Measurements from ENCODE around the gene TOX2.

Gene TOX2

GRCh38 chr20:44080646-44081267 is 166.1 kb downstream of the TOX2 start:
- peak; percentile 65 for DNase-seq (ENCODE audit: low read depth)

- no peak for DNase-seq (ENCODE audit: low read depth)
Observed at GRCh38 chr20:44081476-44081875, 166.8 kb downstream of the TOX2 start.

DNA sequence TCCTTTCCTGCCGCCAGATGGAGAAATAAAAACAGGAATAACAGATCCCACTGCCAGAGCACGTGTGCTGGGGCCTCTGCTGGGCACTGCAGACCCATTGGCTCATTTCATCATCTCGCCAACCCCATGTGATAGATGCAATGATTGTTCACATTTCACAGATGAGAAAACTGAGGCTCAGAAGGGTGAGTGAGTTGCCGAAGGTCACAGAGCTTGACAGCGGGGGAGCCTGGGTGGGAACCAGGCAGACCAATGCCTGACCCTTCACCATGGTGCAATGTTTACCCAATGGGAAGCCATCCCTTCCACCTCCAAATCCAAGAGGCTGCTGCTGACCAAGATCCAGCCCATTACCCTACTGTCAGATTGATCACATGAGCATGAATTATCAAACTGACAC is 167.2 kb downstream of the TOX2 start:
- DNase-seq (ENCODE audit: low read depth): no peak

- DNase-seq (ENCODE audit: low read depth): no peak
Observed at GRCh38 chr20:44083220-44083933, 168.7 kb downstream of the TOX2 start.

- no peak for DNase-seq (ENCODE audit: low read depth)
Observed at GRCh38 chr20:44084439-44084838, 169.8 kb downstream of the TOX2 start.

- DNase-seq (ENCODE audit: low read depth): no peak
Observed at GRCh38 chr20:44084891-44085290, 170.2 kb downstream of the TOX2 start.

GRCh38 chr20:44085616-44086434 is 171.2 kb downstream of the TOX2 start:
- DNase-seq (ENCODE audit: low read depth): no peak

GRCh38 chr20:44087051-44087856 is 172.6 kb downstream of the TOX2 start:
- DNase-seq (ENCODE audit: low read depth): no peak

DNA sequence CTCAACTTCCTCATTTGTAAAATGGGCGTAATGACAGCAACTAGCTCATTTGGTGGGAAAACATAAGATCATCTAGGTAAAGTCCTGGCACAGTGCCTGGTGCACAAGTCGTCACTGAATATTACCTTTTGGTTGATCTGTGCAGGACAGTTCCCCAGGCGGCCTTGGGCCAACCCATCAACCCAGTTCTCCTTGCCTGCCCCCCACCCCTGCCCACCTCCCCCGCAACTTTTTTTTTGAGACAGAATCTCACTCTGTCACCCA is 173.1 kb downstream of the TOX2 start:
- no peak for DNase-seq (ENCODE audit: low read depth)

DNA sequence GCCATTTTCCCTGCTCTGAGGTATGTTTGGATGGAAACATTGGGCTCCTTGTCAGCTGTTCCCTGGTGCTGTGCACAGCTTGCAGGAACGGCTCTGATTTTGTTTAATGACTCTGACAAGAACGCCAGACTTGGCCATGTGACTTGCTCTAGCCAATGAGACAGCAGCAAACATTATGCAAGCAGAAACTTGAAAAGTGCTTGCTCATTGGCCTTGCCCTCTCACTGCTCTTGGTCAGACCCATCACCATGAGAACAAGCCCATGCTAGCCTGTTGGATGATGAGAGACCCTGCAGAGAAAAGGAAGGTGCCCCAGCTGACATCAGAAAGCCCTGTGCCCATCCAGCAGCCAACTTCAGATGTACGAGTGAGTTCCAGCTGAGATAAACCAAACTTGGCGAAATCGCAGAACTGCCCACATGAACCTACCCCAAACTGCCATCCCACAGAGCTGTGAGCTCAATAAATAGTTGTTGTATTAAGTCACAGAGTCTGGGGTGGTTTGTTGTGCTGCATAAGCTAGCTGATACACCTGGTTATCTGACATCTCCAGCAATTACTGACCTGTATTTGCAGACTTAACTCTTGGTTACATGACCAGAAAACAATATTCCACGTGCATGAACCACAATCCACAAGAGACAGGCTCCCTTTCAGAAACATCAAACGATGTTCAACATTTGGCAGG is 175.5 kb downstream of the TOX2 start:
- no peak for DNase-seq (ENCODE audit: low read depth)

- DNase-seq (ENCODE audit: low read depth): no peak
Observed at GRCh38 chr20:44091026-44091425, 176.4 kb downstream of the TOX2 start.

DNA sequence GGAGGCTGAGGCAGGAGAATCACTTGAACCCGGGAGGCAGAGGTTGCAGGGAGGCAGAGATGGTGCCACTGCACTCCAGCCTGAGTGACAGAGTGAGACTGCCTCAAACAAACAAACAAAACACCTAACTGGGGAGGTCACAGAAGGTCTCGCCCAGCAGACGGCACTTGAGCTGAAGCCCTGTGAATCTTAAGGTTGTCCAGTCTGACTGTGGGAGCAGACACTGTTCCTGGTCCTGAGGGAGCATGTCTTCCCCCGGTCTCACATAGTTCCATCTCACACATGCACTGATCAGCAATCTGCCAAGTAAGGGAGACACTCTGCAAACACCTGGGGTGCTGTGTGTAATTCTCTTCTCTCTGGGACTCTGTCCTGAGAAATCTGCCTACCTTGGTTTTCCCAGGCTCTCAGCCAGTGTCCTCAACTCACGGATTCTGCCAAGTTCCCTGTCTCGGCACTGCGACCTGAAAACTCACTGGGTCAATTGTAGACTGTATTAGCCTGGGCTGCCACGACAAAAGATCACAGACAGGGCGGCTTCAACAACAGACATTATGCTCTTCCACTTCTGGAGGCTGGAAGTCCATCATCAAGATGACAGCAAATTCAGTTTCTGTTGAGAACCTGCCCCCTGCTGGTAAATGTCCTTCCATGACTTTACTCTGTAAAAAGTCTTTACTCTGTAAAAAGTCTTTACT is 178.0 kb downstream of the TOX2 start:
- no peak for DNase-seq (ENCODE audit: low read depth)

DNA sequence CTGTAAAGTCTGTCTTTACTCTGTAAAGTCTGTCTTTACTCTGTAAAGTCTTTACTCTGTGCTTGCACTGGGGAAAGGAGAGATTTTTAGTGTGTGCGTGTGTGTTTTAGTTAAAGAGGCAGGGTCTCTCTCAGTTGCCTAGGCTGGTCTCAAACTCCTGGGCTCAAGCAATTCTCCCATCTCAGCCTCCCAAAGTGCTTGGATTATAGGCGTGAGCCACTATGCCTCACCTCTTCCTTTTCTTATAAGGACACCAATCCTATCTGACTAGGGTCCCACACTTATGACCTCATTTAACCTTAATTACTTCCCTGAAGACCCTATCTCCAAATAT is 178.6 kb downstream of the TOX2 start:
- no peak for DNase-seq (ENCODE audit: low read depth)

DNA sequence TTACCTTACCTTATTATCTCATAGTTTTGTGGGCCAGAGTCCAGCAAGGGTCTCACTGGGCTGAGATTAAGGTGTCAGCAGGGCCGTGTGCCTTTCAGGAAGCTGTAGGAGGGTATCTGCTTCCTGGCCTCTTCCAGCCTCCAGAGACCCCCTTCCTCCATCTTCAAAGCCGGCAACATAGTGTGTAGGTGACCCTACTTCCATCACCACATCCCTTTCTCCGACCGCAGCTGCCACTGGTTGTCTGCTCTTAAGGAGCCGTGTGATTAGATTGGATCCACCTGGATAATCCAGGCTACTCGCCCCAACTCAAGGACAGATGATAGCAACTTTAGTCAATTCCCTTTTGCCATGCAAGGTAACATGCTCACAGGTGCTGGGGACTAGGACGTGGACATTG is 181.2 kb downstream of the TOX2 start:
- no peak for DNase-seq (ENCODE audit: low read depth)

DNA sequence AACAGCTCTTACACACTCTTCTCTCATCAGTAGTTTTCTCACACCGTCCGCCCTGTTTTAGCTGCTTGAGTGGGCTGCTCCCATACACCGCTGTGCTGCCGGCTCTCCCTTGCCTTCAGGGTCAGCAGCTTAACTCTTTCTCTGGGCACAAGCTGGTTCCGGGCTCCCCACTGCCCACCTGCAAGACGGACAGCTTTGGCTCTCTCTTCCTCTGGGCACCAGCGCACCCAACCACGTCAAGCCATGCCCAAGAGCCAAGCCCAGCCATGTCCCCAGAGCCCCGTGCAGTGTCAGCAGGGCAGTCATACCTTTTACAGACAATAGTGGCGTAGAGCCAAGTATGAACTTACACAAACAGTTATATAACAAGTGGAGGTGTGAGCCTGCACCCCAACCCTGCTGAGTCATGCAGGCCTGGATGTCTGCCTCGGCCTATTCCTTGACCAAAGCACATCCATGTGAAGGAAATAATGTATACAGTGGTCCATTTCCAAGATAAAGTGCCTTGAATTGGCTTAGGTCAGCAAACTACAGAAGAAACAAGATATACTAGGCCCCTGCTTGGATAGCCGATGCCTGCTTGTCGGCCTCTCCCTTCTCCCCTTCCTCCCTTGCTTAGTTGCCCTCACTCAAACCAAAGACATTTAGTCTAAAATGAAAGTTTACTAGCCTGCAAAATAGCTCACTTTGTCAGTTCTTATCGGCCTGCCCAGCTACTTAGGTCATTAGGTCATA is 183.0 kb downstream of the TOX2 start:
- DNase-seq (ENCODE audit: low read depth): no peak

DNA sequence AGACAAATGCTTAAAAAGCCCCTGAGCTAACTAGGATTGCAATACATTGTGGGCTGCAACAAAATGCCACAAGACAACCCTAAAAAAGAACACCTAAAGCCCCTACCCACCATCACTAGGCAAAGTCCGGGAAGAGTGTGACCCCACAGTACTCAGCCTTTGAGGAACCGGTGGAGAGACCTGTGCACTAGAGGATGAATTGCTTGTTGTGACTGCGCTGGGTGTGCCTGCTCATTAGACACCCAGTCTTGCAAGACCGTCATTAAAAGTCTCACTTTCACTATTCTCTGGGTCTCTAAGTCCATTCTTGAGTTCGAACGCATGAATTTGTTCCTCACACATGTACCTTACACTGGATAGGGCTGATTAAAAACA is 183.6 kb downstream of the TOX2 start:
- DNase-seq (ENCODE audit: low read depth): no peak

- no peak for DNase-seq (ENCODE audit: low read depth)
Observed at GRCh38 chr20:44098657-44099056, 184.0 kb downstream of the TOX2 start.

- DNase-seq (ENCODE audit: low read depth): no peak
Observed at GRCh38 chr20:44099832-44100231, 185.2 kb downstream of the TOX2 start.

- DNase-seq (ENCODE audit: low read depth): no peak
Observed at GRCh38 chr20:44102582-44102981, 187.9 kb downstream of the TOX2 start.

- DNase-seq (ENCODE audit: low read depth): no peak
Observed at GRCh38 chr20:44104798-44105517, 190.3 kb downstream of the TOX2 start.
